ENCODE data around the gene NFXL1. TPM values are rescaled to one million over a fixed set of nuclear protein-coding genes. Genes with fewer than 3 reads are reported as not detected.

NFXL1 gene
- total and polyA plus RNA-seq, 2 donors (not counting 1 experiment from before 2014, with no cell fraction given) = 5.8 to 16.5 TPM

DNA sequence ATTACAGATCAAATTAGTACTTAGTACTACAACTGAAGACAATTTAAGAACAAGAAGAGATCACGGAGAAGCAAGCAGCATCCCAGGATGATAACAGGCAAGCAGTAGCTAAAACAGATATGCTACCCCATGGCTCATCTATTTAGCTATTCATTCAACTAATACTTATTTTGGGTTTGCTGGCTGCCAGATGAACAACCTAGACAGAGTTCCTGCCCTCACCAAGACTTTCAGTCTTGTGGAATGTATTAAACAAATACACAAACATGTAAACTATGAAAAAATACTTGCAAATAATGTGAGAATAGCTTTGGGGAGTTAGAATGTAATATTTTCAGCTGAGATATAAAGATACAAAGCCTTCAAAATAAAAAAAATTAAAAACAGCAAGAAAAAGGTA, 74.1 kb downstream of the NFXL1 start:
- Mint-ChIP-seq H3K27me3 (peaks cover 8% of the 10 kb centered on the region), H3K4me1 (peaks cover 29% of the 10 kb centered on the region), H3K9me3 (ENCODE audit: insufficient read depth) (no peaks in the 10 kb centered on the region), H3K4me3 (no peak overlapping the region), H3K27ac (no peak overlapping the region)
- Histone ChIP-seq H3K9ac (ENCODE audit: low read length) (no peak overlapping the region), H3K9me3 (ENCODE audit: control extremely low read depth in 1 of 3, control insufficient read depth in 2 of 3, insufficient read depth in 1 of 3, low read length in 2 of 3) (peaks cover 0 to 4% (median 0%) of the 10 kb centered on the region in 3 donors), H3K4me2 (replicated peaks; ENCODE audit: low read depth, low read length, poor library complexity, severe bottlenecking) (no peak overlapping the region), H3K36me3 (replicated peaks in 1 of 2; ENCODE audit: control extremely low read depth in 1 of 2, control insufficient read depth in 1 of 2, extremely low read depth in 1 of 2, insufficient read depth in 2 of 2, low read length in 1 of 2) (no peaks in the 10 kb centered on the region), H2AFZ (ENCODE audit: insufficient read depth, low read depth, low read length, poor library complexity, severe bottlenecking) (no peak overlapping the region), H3K79me2 (ENCODE audit: control insufficient read depth, insufficient read depth, low read length) (no peaks in the 10 kb centered on the region), H3K4me3 (ENCODE audit: control extremely low read depth in 1 of 5, extremely low read depth in 1 of 5, insufficient read depth in 1 of 5, low read depth in 2 of 5, low read length in 4 of 5) (no peak overlapping the region), H4K20me1 (ENCODE audit: control insufficient read depth, insufficient read depth, low read length, poor library complexity, severe bottlenecking) (no peaks in the 10 kb centered on the region), H3K4me1 (ENCODE audit: control insufficient read depth in 2 of 2, insufficient read depth in 2 of 2, low read length in 2 of 2) (peaks cover 24 to 28% of the 10 kb centered on the region in 2 donors), H3K27me3 (replicated peaks in 1 of 4; ENCODE audit: control extremely low read depth in 1 of 4, control insufficient read depth in 3 of 4, insufficient read depth in 4 of 4, low read length in 3 of 4) (peaks cover 0 to 18% (median 10%) of the 10 kb centered on the region in 4 experiments), H3K27ac (ENCODE audit: low read length in 2 of 2) (no peak overlapping the region)
- no peak for ATAC-seq (ENCODE audit: low read depth)
- intact Hi-C loops (cut with micrococcal nuclease) = no loop called here
- no CpG with 5 or more reads among the region's 1 CpG for WGBS (ENCODE audit: insufficient coverage)
- ChIA-PET CTCF (interaction anchor here (0.8 to 2.4 kb wide), 4 partner anchors 10 to 172 kb away, joined by 3 to 6 read pairs (median 4); no protein-coding TSS in a partner anchor), POLR2A (no interaction called here)
- no peak for DNase-seq
- TF ChIP-seq CTCF (IDR thresholded peaks at IDR 0.05) = no peak
- no peak for TF ChIP-seq EZH2 (IDR thresholded peaks at IDR 0.05; ENCODE audit: borderline replicate concordance, insufficient read depth, low read depth, low read length, poor library complexity, severe bottlenecking)

- CTCF ChIA-PET = interaction anchor here (0.6 to 1.8 kb wide), 7 partner anchors 9 to 170 kb away, joined by 3 to 9 read pairs (median 3); no protein-coding TSS in a partner anchor
- peak; percentile 56 for DNase-seq
- Histone ChIP-seq H3K4me2 (replicated peaks; ENCODE audit: low read depth, low read length, poor library complexity, severe bottlenecking) (peak overlapping the region; percentile 31), H3K9ac (ENCODE audit: low read length) (no peak overlapping the region), H3K27me3 (replicated peaks in 1 of 4; ENCODE audit: control extremely low read depth in 1 of 4, control insufficient read depth in 3 of 4, insufficient read depth in 4 of 4, low read length in 3 of 4) (peaks cover 0 to 25% (median 14%) of the 10 kb centered on the region in 4 experiments), H3K36me3 (replicated peaks in 1 of 2; ENCODE audit: control extremely low read depth in 1 of 2, control insufficient read depth in 1 of 2, extremely low read depth in 1 of 2, insufficient read depth in 2 of 2, low read length in 1 of 2) (no peaks in the 10 kb centered on the region), H4K20me1 (ENCODE audit: control insufficient read depth, insufficient read depth, low read length, poor library complexity, severe bottlenecking) (no peaks in the 10 kb centered on the region), H3K79me2 (ENCODE audit: control insufficient read depth, insufficient read depth, low read length) (no peaks in the 10 kb centered on the region), H2AFZ (ENCODE audit: insufficient read depth, low read depth, low read length, poor library complexity, severe bottlenecking) (peak overlapping the region; percentile 27), H3K9me3 (ENCODE audit: control extremely low read depth in 1 of 3, control insufficient read depth in 2 of 3, insufficient read depth in 1 of 3, low read length in 2 of 3) (peaks cover 0 to 4% (median 0%) of the 10 kb centered on the region in 3 donors), H3K4me1 (ENCODE audit: control insufficient read depth in 2 of 2, insufficient read depth in 2 of 2, low read length in 2 of 2) (peaks cover 26 to 28% of the 10 kb centered on the region in 2 donors), H3K27ac (ENCODE audit: low read length in 2 of 2) (peak overlapping the region in 1 of 2 donors; percentile 40), H3K4me3 (ENCODE audit: control extremely low read depth in 1 of 5, extremely low read depth in 1 of 5, insufficient read depth in 1 of 5, low read depth in 2 of 5, low read length in 4 of 5) (no peak overlapping the region)
- Mint-ChIP-seq H3K27ac (peak overlapping the region; percentile 5), H3K4me1 (peaks cover 32% of the 10 kb centered on the region), H3K4me3 (peak overlapping the region; percentile 90), H3K27me3 (peaks cover 15% of the 10 kb centered on the region), H3K9me3 (ENCODE audit: insufficient read depth) (no peaks in the 10 kb centered on the region)
- no peak for TF ChIP-seq CTCF (IDR thresholded peaks at IDR 0.05)
- TF ChIP-seq EZH2 (IDR thresholded peaks at IDR 0.05; ENCODE audit: borderline replicate concordance, insufficient read depth, low read depth, low read length, poor library complexity, severe bottlenecking) = no peak
- ATAC-seq (ENCODE audit: low read depth) = peak; percentile 28
- intact Hi-C loops (cut with micrococcal nuclease) = loop anchor here (5.0 kb wide), 3 partner anchors 73 to 172 kb away; partner anchors contain the start of gene NFXL1
- 74% methylated on average over 3 of the region's 5 CpGs for WGBS (ENCODE audit: insufficient coverage)
- POLR2A ChIA-PET = no interaction called here
These were observed 75.1 kb downstream of the NFXL1 start for GRCh38 chr4:47839259-47839658.
